CD4-positive, alpha-beta T cell (primary cell): ENCODE measurements around the gene EFHD2. TPM values are rescaled to one million over a fixed set of nuclear protein-coding genes. Genes with fewer than 3 reads are reported as not detected.

ENCODE experiments used
- ATAC-seq: fragments of 200-7000 bp; cut with Tn5 transposase; one replicate; pipeline ENCODE4 v1.10.0; 2022; ENCODE audit warnings: mild to moderate bottlenecking; ENCODE audit not compliant: poor library complexity
- CTCF ChIA-PET: fragments of 350-600 bp; sonication (Branson Sonifier 250); formaldehyde crosslinking; loops from one replicate; lab custom pipeline; 2021; ENCODE audit warnings: antibody characterized with exemption, inconsistent platforms; lab: Charles Lee
- POLR2A ChIA-PET: fragments of 350-600 bp; sonication (Branson Sonifier 250); formaldehyde crosslinking; loops from one replicate; lab custom pipeline; 2021; ENCODE audit warnings: antibody characterized with exemption, inconsistent platforms; lab: Charles Lee
- DNase-seq, 14 experiments: peaks; one replicate each; pipeline ENCODE4 v3.0.0-alpha.2; 2013 to 2020; ENCODE audit warnings: mixed read lengths in 2 of 14
- H3K27ac ChIP-seq, 2 donors: one replicate each; pipeline versions ENCODE4 v1.5.1 to v1.7.0; 2013; ENCODE audit warnings: low read length in 2 of 2, low read depth in 1 of 2, mild to moderate bottlenecking in 1 of 2
- H3K27me3 ChIP-seq, 2 experiments: 1 replicate in 1 of 2; 2 replicates in 1 of 2; pipeline versions ENCODE4 v1.6.1 to v1.7.0; 2013; ENCODE audit warnings: low read length in 2 of 2, control low read depth in 1 of 2, mild to moderate bottlenecking in 1 of 2, moderate library complexity in 1 of 2; ENCODE audit not compliant: insufficient read depth in 2 of 2, control insufficient read depth in 1 of 2
- H3K36me3 ChIP-seq: one replicate; pipeline ENCODE4 v1.6.1; 2013; ENCODE audit warnings: low read length, control low read depth; ENCODE audit not compliant: insufficient read depth
- H3K4me1 ChIP-seq: one replicate; pipeline ENCODE4 v1.6.1; 2013; ENCODE audit warnings: low read length, control low read depth; ENCODE audit not compliant: insufficient read depth
- H3K4me3 ChIP-seq: one replicate; pipeline ENCODE4 v1.5.1; 2013; ENCODE audit warnings: mild to moderate bottlenecking, low read length, moderate library complexity
- H3K9me3 ChIP-seq, 2 experiments: 1 replicate in 1 of 2; 2 replicates in 1 of 2; pipeline versions ENCODE4 v1.6.1 to v1.7.0; 2013; ENCODE audit warnings: low read length in 2 of 2, mild to moderate bottlenecking in 2 of 2, control low read depth in 1 of 2, moderate library complexity in 1 of 2; ENCODE audit not compliant: control insufficient read depth in 1 of 2, insufficient read depth in 1 of 2
- H3K27ac Mint-ChIP-seq: one replicate; pipeline ENCODE4 v1.8.0; 2020; ENCODE audit warnings: mixed read lengths
- H3K27me3 Mint-ChIP-seq: one replicate; pipeline ENCODE4 v1.8.0; 2021; ENCODE audit warnings: mixed read lengths
- H3K36me3 Mint-ChIP-seq: one replicate; pipeline ENCODE4 v1.8.0; 2021; ENCODE audit warnings: low read depth, mixed read lengths
- H3K4me1 Mint-ChIP-seq: one replicate; pipeline ENCODE4 v1.8.0; 2021; ENCODE audit warnings: low read depth, mixed read lengths
- H3K4me3 Mint-ChIP-seq: one replicate; pipeline ENCODE4 v1.8.0; 2020; ENCODE audit warnings: mild to moderate bottlenecking, mixed read lengths
- H3K9me3 Mint-ChIP-seq: one replicate; pipeline ENCODE4 v1.8.0; 2020; ENCODE audit warnings: mixed read lengths
- CTCF ChIP-seq: fragments of 200-600 bp; IDR thresholded peaks from one replicate; pipeline ENCODE4 v1.8.0; 2022; ENCODE audit warnings: antibody characterized with exemption, mild to moderate bottlenecking
- intact Hi-C, 2 experiments: fragments of 100-400 bp; cut with DNase I in 1 of 2; cut with micrococcal nuclease in 1 of 2; formaldehyde crosslinking; loops; one replicate each; pipeline versions ENCODE4 v1.15.1 to v1.9.0; 2023 to 2025; cut with DNase I, micrococcal nuclease
- total RNA-seq, 174 experiments: library from RNA in 2 of 174; stranded (reverse) in 2 of 174; gene quantifications; one replicate each; pipeline ENCODE4 v1.2.3 and lab custom pipeline; 2021 to 2026

EFHD2 gene
- total RNA-seq, 2 experiments from 2014 or later, result 79.1 to 80.9 TPM

GRCh38 chr1:15393475-15394257 is 16.0 kb upstream of the EFHD2 start:
- Histone ChIP-seq H3K9me3 (no peaks in the 10 kb centered on the region), H3K27ac (no peak overlapping the region), H3K27me3 (no peaks in the 10 kb centered on the region), H3K4me3 (no peak overlapping the region), H3K4me1 (no peaks in the 10 kb centered on the region), H3K36me3 (no peaks in the 10 kb centered on the region)
- DNase-seq (no peak), ATAC-seq (no peak)
- no peaks in the 10 kb centered on the region for H3K4me1 Mint-ChIP-seq
- intact Hi-C loops, result no loop called here
- CTCF ChIA-PET, result no interaction called here
- no peak overlapping the region for H3K27ac Mint-ChIP-seq
- no peak overlapping the region for H3K4me3 Mint-ChIP-seq
- TF ChIP-seq CTCF, result no peak
- POLR2A ChIA-PET, result no interaction called here
- H3K27me3 Mint-ChIP-seq, result peaks cover 3% of the 10 kb centered on the region
- no peaks in the 10 kb centered on the region for H3K36me3 Mint-ChIP-seq
- H3K9me3 Mint-ChIP-seq, result no peaks in the 10 kb centered on the region

GRCh38 chr1:15394258-15394690 is 15.4 kb upstream of the EFHD2 start:
- no peaks in the 10 kb centered on the region for H3K9me3 ChIP-seq
- intact Hi-C loops, result no loop called here
- Mint-ChIP-seq H3K27me3 (peaks cover 3% of the 10 kb centered on the region), H3K9me3 (peaks cover under 1% of the 10 kb centered on the region), H3K36me3 (no peaks in the 10 kb centered on the region), H3K27ac (no peak overlapping the region), H3K4me3 (no peak overlapping the region), H3K4me1 (no peaks in the 10 kb centered on the region)
- no peaks in the 10 kb centered on the region for H3K4me1 ChIP-seq
- H3K4me3 ChIP-seq, result no peak overlapping the region
- H3K27me3 ChIP-seq, result no peaks in the 10 kb centered on the region
- CTCF ChIA-PET, result no interaction called here
- DNase-seq (no peak), ATAC-seq (no peak)
- TF ChIP-seq CTCF, result no peak
- H3K27ac ChIP-seq, result no peak overlapping the region
- POLR2A ChIA-PET, result no interaction called here
- no peaks in the 10 kb centered on the region for H3K36me3 ChIP-seq

GRCh38 chr1:15397236-15397635 is 12.5 kb upstream of the EFHD2 start:
- CTCF ChIA-PET, result no interaction called here
- ATAC-seq (no peak), DNase-seq (no peak)
- Histone ChIP-seq H3K4me3 (no peak overlapping the region), H3K9me3 (peaks cover 0 to 5% of the 10 kb centered on the region in 2 experiments), H3K4me1 (no peaks in the 10 kb centered on the region), H3K27ac (no peak overlapping the region), H3K36me3 (no peaks in the 10 kb centered on the region), H3K27me3 (no peaks in the 10 kb centered on the region)
- Mint-ChIP-seq H3K36me3 (no peaks in the 10 kb centered on the region), H3K4me3 (no peak overlapping the region), H3K27ac (no peak overlapping the region), H3K27me3 (no peaks in the 10 kb centered on the region), H3K9me3 (peaks cover 3% of the 10 kb centered on the region), H3K4me1 (no peaks in the 10 kb centered on the region)
- TF ChIP-seq CTCF, result no peak
- intact Hi-C loops, result no loop called here
- POLR2A ChIA-PET, result no interaction called here
